SK-N-SH treated with all-trans-retinoic acid at 6 μM for 48 hours (cell line): ENCODE measurements around the gene DNASE1.

ENCODE experiments used
- ATAC-seq: fragments of 200-7000 bp; cut with Tn5 transposase; 3 replicates; pipeline ENCODE4 v1.9.1; 2020; ENCODE audit warnings: mild to moderate bottlenecking, moderate library complexity
- ARNTL ChIP-seq: fragments of 450-650 bp; formaldehyde crosslinking; IDR thresholded peaks from 2 replicates; pipeline ENCODE4 v1.5.0; 2020; ENCODE audit warnings: low read depth, mild to moderate bottlenecking, moderate library complexity, borderline replicate concordance
- BACH2 ChIP-seq: fragments of 250-450 bp; sonication (Bioruptor Pico); IDR thresholded peaks from 2 replicates; pipeline ENCODE4 v1.9.0; 2021; ENCODE audit warnings: mild to moderate bottlenecking, borderline replicate concordance
- CSDC2 ChIP-seq: fragments of 250-450 bp; sonication (Bioruptor Pico); IDR thresholded peaks from 2 replicates; pipeline ENCODE4 v1.5.0; 2020; ENCODE audit warnings: mild to moderate bottlenecking, moderate library complexity
- ISL1 ChIP-seq: fragments of 250-450 bp; sonication (Bioruptor Pico); IDR thresholded peaks from 2 replicates; pipeline ENCODE4 v2.1.2; 2022; ENCODE audit warnings: mild to moderate bottlenecking, moderate library complexity
- PPARA ChIP-seq: fragments of 250-450 bp; sonication (Bioruptor Pico); IDR thresholded peaks from 2 replicates; pipeline ENCODE4 v1.5.0; 2020; ENCODE audit warnings: mild to moderate bottlenecking, borderline replicate concordance
- RARB ChIP-seq: fragments of 250-450 bp; sonication (Bioruptor Pico); IDR thresholded peaks from 2 replicates; pipeline ENCODE4 v1.8.0; 2021; ENCODE audit warnings: mild to moderate bottlenecking, moderate library complexity
- SNAI2 ChIP-seq: fragments of 250-450 bp; sonication (Bioruptor Pico); IDR thresholded peaks from 2 replicates; pipeline ENCODE4 v1.5.0; 2020; ENCODE audit warnings: mild to moderate bottlenecking, moderate library complexity
- TCF4 ChIP-seq: fragments of 250-450 bp; sonication (Bioruptor Pico); IDR thresholded peaks from 2 replicates; pipeline ENCODE4 v1.8.0; 2021; ENCODE audit warnings: mild to moderate bottlenecking, moderate library complexity, borderline replicate concordance
- TOX ChIP-seq: fragments of 250-450 bp; sonication (Bioruptor Pico); IDR thresholded peaks from 2 replicates; pipeline ENCODE4 v1.8.0; 2021; ENCODE audit warnings: mild to moderate bottlenecking, moderate library complexity, borderline replicate concordance
- ZC3H10 ChIP-seq: fragments of 250-450 bp; sonication (Bioruptor Pico); IDR thresholded peaks from 2 replicates; pipeline ENCODE4 v1.5.1; 2021; ENCODE audit warnings: mild to moderate bottlenecking, moderate library complexity
- ZFP3 ChIP-seq: fragments of 250-450 bp; sonication (Bioruptor Pico); IDR thresholded peaks from 2 replicates; pipeline ENCODE4 v1.5.0; 2020; ENCODE audit warnings: mild to moderate bottlenecking, moderate library complexity
- ZFP30 ChIP-seq: fragments of 450-650 bp; formaldehyde crosslinking; IDR thresholded peaks from 2 replicates; pipeline ENCODE4 v1.5.0; 2022; ENCODE audit warnings: mild to moderate bottlenecking, moderate library complexity
- ZNF565 ChIP-seq: fragments of 450-650 bp; formaldehyde crosslinking; conservative IDR thresholded peaks from 2 replicates; pipeline ENCODE4 v1.5.0; 2020; ENCODE audit warnings: low read depth, mild to moderate bottlenecking, moderate library complexity
- ZNF70 ChIP-seq: fragments of 450-650 bp; formaldehyde crosslinking; IDR thresholded peaks from 2 replicates; pipeline ENCODE4 v1.5.0; 2020; ENCODE audit warnings: mild to moderate bottlenecking, moderate library complexity
- ZNF8 ChIP-seq: fragments of 450-650 bp; formaldehyde crosslinking; IDR thresholded peaks from 2 replicates; pipeline ENCODE4 v1.5.0; 2020; ENCODE audit warnings: mild to moderate bottlenecking, moderate library complexity
- TF ChIP-seq, protein P1 (sequence below): fragments of 250-450 bp; sonication (Bioruptor Pico); IDR thresholded peaks from 2 replicates; pipeline ENCODE4 v1.5.0; 2020; ENCODE audit warnings: mild to moderate bottlenecking, moderate library complexity
- TF ChIP-seq, protein P2 (sequence below): fragments of 250-450 bp; sonication (Bioruptor Pico); IDR thresholded peaks from 2 replicates; pipeline ENCODE4 v1.8.0; 2021; ENCODE audit warnings: low read depth, mild to moderate bottlenecking, moderate library complexity, borderline replicate concordance
- TF ChIP-seq, protein P3 (sequence below): fragments of 250-450 bp; sonication (Bioruptor Pico); IDR thresholded peaks from 2 replicates; pipeline ENCODE4 v1.5.1; 2020; ENCODE audit warnings: low read depth, mild to moderate bottlenecking, moderate library complexity
- TF ChIP-seq, protein P4 (sequence below): fragments of 250-450 bp; sonication (Bioruptor Pico); IDR thresholded peaks from 2 replicates; pipeline ENCODE4 v1.8.0; 2020; ENCODE audit warnings: mild to moderate bottlenecking, moderate library complexity, borderline replicate concordance

The DNASE1 gene

DNA sequence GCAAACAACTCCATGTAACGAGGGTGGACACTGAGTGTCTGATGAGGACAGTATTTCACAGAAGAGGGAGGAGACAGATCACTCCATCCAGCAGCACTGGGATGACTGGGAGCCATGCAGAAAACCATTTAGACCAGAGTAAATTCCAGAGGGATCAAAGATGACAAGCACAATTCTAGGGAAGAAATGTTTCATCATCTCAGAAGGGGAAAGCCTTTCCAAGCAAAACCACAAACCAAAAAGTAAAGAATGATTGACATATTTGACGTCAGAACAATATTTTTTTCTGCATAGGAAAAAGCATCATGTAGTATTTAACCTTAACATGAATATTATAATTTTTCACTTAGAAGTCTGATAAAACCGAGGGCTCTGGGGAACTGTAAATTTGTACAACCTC is 4.8 kb downstream of the DNASE1 start:
- TF ChIP-seq ZNF565 (CRISPR knock-in tag) (no peak), ZNF8 (CRISPR knock-in tag) (no peak), ISL1 (no peak), ZFP30 (CRISPR knock-in tag) (no peak), SNAI2 (CRISPR knock-in tag) (no peak), TOX (CRISPR knock-in tag) (no peak), ZC3H10 (CRISPR knock-in tag) (no peak)
- TF ChIP-seq, protein P1, sequence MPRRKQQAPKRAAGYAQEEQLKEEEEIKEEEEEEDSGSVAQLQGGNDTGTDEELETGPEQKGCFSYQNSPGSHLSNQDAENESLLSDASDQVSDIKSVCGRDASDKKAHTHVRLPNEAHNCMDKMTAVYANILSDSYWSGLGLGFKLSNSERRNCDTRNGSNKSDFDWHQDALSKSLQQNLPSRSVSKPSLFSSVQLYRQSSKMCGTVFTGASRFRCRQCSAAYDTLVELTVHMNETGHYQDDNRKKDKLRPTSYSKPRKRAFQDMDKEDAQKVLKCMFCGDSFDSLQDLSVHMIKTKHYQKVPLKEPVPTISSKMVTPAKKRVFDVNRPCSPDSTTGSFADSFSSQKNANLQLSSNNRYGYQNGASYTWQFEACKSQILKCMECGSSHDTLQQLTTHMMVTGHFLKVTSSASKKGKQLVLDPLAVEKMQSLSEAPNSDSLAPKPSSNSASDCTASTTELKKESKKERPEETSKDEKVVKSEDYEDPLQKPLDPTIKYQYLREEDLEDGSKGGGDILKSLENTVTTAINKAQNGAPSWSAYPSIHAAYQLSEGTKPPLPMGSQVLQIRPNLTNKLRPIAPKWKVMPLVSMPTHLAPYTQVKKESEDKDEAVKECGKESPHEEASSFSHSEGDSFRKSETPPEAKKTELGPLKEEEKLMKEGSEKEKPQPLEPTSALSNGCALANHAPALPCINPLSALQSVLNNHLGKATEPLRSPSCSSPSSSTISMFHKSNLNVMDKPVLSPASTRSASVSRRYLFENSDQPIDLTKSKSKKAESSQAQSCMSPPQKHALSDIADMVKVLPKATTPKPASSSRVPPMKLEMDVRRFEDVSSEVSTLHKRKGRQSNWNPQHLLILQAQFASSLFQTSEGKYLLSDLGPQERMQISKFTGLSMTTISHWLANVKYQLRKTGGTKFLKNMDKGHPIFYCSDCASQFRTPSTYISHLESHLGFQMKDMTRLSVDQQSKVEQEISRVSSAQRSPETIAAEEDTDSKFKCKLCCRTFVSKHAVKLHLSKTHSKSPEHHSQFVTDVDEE (CRISPR knock-in tag), result no peak
- TF ChIP-seq, protein P2, sequence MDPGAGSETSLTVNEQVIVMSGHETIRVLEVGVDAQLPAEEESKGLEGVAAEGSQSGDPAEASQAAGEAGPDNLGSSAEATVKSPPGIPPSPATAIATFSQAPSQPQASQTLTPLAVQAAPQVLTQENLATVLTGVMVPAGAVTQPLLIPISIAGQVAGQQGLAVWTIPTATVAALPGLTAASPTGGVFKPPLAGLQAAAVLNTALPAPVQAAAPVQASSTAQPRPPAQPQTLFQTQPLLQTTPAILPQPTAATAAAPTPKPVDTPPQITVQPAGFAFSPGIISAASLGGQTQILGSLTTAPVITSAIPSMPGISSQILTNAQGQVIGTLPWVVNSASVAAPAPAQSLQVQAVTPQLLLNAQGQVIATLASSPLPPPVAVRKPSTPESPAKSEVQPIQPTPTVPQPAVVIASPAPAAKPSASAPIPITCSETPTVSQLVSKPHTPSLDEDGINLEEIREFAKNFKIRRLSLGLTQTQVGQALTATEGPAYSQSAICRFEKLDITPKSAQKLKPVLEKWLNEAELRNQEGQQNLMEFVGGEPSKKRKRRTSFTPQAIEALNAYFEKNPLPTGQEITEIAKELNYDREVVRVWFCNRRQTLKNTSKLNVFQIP (CRISPR knock-in tag), result no peak
- ATAC-seq, result no peak

- TF ChIP-seq ZNF70 (CRISPR knock-in tag) (no peak), ARNTL (CRISPR knock-in tag) (no peak), BACH2 (CRISPR knock-in tag) (no peak), CSDC2 (CRISPR knock-in tag) (no peak), TCF4 (CRISPR knock-in tag) (no peak)
- TF ChIP-seq, protein P3, sequence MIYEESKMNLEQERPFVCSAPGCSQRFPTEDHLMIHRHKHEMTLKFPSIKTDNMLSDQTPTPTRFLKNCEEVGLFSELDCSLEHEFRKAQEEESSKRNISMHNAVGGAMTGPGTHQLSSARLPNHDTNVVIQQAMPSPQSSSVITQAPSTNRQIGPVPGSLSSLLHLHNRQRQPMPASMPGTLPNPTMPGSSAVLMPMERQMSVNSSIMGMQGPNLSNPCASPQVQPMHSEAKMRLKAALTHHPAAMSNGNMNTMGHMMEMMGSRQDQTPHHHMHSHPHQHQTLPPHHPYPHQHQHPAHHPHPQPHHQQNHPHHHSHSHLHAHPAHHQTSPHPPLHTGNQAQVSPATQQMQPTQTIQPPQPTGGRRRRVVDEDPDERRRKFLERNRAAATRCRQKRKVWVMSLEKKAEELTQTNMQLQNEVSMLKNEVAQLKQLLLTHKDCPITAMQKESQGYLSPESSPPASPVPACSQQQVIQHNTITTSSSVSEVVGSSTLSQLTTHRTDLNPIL (CRISPR knock-in tag), result no peak
- ATAC-seq, result no peak
Measured at GRCh38 chr16:3661311-3661710, 6.8 kb downstream of the DNASE1 start.

DNA sequence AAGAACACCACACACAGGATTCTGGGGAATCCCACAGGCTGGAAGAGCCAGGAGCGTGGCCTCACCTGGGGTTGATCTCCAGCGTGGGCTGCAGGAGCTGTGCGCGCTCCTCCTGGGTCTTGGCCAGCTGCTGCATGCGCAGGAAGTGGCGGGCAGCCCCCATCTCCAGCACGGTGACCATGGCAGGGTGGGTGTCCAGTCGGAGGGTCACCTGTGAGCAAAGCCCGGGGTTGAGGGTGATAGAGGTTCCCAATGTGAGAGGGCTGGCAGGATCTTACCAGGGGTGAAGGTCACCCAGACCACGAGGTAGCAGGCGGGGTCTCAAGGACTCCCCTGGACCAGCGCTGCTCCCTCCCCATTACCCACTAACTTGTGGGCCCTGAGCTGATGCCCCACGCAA is 7.4 kb downstream of the DNASE1 start:
- TF ChIP-seq, protein P4, sequence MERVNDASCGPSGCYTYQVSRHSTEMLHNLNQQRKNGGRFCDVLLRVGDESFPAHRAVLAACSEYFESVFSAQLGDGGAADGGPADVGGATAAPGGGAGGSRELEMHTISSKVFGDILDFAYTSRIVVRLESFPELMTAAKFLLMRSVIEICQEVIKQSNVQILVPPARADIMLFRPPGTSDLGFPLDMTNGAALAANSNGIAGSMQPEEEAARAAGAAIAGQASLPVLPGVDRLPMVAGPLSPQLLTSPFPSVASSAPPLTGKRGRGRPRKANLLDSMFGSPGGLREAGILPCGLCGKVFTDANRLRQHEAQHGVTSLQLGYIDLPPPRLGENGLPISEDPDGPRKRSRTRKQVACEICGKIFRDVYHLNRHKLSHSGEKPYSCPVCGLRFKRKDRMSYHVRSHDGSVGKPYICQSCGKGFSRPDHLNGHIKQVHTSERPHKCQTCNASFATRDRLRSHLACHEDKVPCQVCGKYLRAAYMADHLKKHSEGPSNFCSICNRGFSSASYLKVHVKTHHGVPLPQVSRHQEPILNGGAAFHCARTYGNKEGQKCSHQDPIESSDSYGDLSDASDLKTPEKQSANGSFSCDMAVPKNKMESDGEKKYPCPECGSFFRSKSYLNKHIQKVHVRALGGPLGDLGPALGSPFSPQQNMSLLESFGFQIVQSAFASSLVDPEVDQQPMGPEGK (CRISPR knock-in tag), result no peak
- TF ChIP-seq ZC3H10 (CRISPR knock-in tag) (no peak), ZFP30 (CRISPR knock-in tag) (no peak), PPARA (no peak), ZFP3 (CRISPR knock-in tag) (no peak), RARB (CRISPR knock-in tag) (no peak), TOX (CRISPR knock-in tag) (no peak), TCF4 (CRISPR knock-in tag) (no peak), CSDC2 (CRISPR knock-in tag) (no peak), BACH2 (CRISPR knock-in tag) (no peak)
- TF ChIP-seq, protein P2 (CRISPR knock-in tag), result no peak
- TF ChIP-seq, protein P3 (CRISPR knock-in tag), result no peak
- TF ChIP-seq, protein P1 (CRISPR knock-in tag), result no peak
- no peak for ATAC-seq
